H1 (cell line): ENCODE data around the gene INTS1. TPM values are rescaled to one million over a fixed set of nuclear protein-coding genes. Genes with fewer than 3 reads are reported as not detected.

Experiments
- CTCF ChIA-PET: fragments of 300-600 bp; sonication (Branson Sonifier 250); formaldehyde crosslinking; loops from one replicate; lab custom pipeline; 2021; ENCODE audit not compliant: partially characterized antibody; lab: Charles Lee
- POLR2A ChIA-PET: fragments of 300-600 bp; sonication (Branson Sonifier 250); formaldehyde crosslinking; loops from one replicate; lab custom pipeline; 2021; ENCODE audit warnings: inconsistent platforms; ENCODE audit not compliant: partially characterized antibody; lab: Charles Lee
- DNase-seq, 2 experiments: peaks; one replicate each; pipeline versions ENCODE4 v3.0.0 to v3.0.0-alpha.2; 2010 to 2022; ENCODE audit warnings: low spot score in 2 of 2, low read depth in 1 of 2, mixed read lengths in 1 of 2
- FAIRE-seq: peaks from 2 replicates; lab custom pipeline; 2011; peaks lifted over from hg19 to GRCh38; lab: Jason Lieb, UNC
- H2AFZ ChIP-seq: 2 replicates; pipeline ENCODE4 v1.8.1; 2012; ENCODE audit warnings: low read length, inconsistent platforms
- H2AK5ac ChIP-seq: 2 replicates; pipeline ENCODE4 v1.6.1; 2013; ENCODE audit warnings: low read depth, low read length
- H2BK120ac ChIP-seq: replicated peaks from 2 replicates; pipeline ENCODE3; 2013; ENCODE audit warnings: low read depth, low read length, inconsistent platforms
- H2BK12ac ChIP-seq: 2 replicates; pipeline ENCODE4 v1.6.1; 2013; ENCODE audit warnings: low read depth, low read length
- H2BK15ac ChIP-seq: 2 replicates; pipeline ENCODE4 v1.6.1; 2013; ENCODE audit warnings: low read length
- H2BK20ac ChIP-seq: 2 replicates; pipeline ENCODE4 v1.6.1; 2013; ENCODE audit warnings: low read length
- H2BK5ac ChIP-seq: 2 replicates; pipeline ENCODE4 v1.6.1; 2013; ENCODE audit warnings: low read depth, low read length
- H3K14ac ChIP-seq: 2 replicates; pipeline ENCODE4 v1.6.1; 2013; ENCODE audit warnings: inconsistent platforms; ENCODE audit not compliant: insufficient read length
- H3K18ac ChIP-seq: 2 replicates; pipeline ENCODE4 v1.6.1; 2013; ENCODE audit warnings: low read length; ENCODE audit errors: extremely low read depth
- H3K23ac ChIP-seq: 2 replicates; pipeline ENCODE4 v1.6.1; 2013; ENCODE audit warnings: inconsistent platforms; ENCODE audit not compliant: insufficient read length
- H3K23me2 ChIP-seq: 2 replicates; pipeline ENCODE4 v1.6.1; 2013; ENCODE audit warnings: low read depth, low read length
- H3K27ac ChIP-seq: 2 replicates; pipeline ENCODE4 v1.6.1; 2011; ENCODE audit warnings: low read depth, low read length, inconsistent platforms
- H3K27me3 ChIP-seq, 4 experiments: replicated peaks in 1 of 4; 1 replicate in 1 of 4; 2 replicates in 3 of 4; pipeline versions ENCODE4 v1.6.1 to v1.8.1; 2011 to 2013; ENCODE audit warnings: low read length in 3 of 4, mild to moderate bottlenecking in 3 of 4, inconsistent platforms in 2 of 4, mixed read lengths in 2 of 4, moderate library complexity in 1 of 4; ENCODE audit not compliant: control insufficient read depth in 3 of 4, insufficient read depth in 3 of 4; ENCODE audit errors: extremely low read depth in 1 of 4
- H3K36me3 ChIP-seq, 4 experiments: 2 replicates each; pipeline versions ENCODE4 v1.6.1 to v1.8.1; 2011 to 2013; ENCODE audit warnings: mild to moderate bottlenecking in 4 of 4, low read length in 3 of 4, moderate library complexity in 2 of 4, control low read depth in 1 of 4, inconsistent platforms in 1 of 4; ENCODE audit not compliant: insufficient read depth in 4 of 4, control insufficient read depth in 2 of 4
- H3K4ac ChIP-seq: replicated peaks from 2 replicates; pipeline ENCODE3; 2013; ENCODE audit warnings: low read length, low read depth, mixed read lengths, inconsistent platforms; ENCODE audit not compliant: insufficient read length
- H3K4me1 ChIP-seq, 4 experiments: replicated peaks in 1 of 4; 1 replicate in 1 of 4; 2 replicates in 3 of 4; pipeline versions ENCODE4 v1.6.1 to v1.8.1; 2011 to 2013; ENCODE audit warnings: low read length in 3 of 4, inconsistent platforms in 2 of 4, mixed read lengths in 1 of 4; ENCODE audit not compliant: insufficient read depth in 4 of 4, control insufficient read depth in 3 of 4
- H3K4me2 ChIP-seq, 2 experiments: 2 replicates each; pipeline versions ENCODE4 v1.6.1 to v1.8.1; 2011 to 2013; ENCODE audit warnings: low read depth in 2 of 2, low read length in 2 of 2, control low read depth in 1 of 2, inconsistent platforms in 1 of 2, mild to moderate bottlenecking in 1 of 2; ENCODE audit not compliant: insufficient read depth in 1 of 2
- H3K4me3 ChIP-seq, 4 experiments: fragments of 200-600, 300-600 bp in 1 of 4; sonication (generic), shearing (Covaris generic), sonication (Bioruptor Twin) in 1 of 4; 2 replicates each; pipeline versions ENCODE4 v1.5.1 to v1.8.1; 2011 to 2016; ENCODE audit warnings: low read length in 4 of 4, low read depth in 3 of 4, control low read depth in 2 of 4, inconsistent platforms in 2 of 4, mild to moderate bottlenecking in 2 of 4, mixed read lengths in 1 of 4, moderate library complexity in 1 of 4; ENCODE audit not compliant: insufficient read depth in 2 of 4; ENCODE audit errors: extremely low read depth in 1 of 4
- H3K56ac ChIP-seq: replicated peaks from 2 replicates; pipeline ENCODE3; 2013; ENCODE audit warnings: low read depth, mild to moderate bottlenecking, mixed read lengths, low read length, inconsistent platforms; ENCODE audit not compliant: insufficient read length
- H3K79me1 ChIP-seq: 2 replicates; pipeline ENCODE4 v1.6.1; 2013; ENCODE audit warnings: low read depth, low read length, control low read depth
- H3K79me2 ChIP-seq, 2 experiments: 2 replicates each; pipeline versions ENCODE4 v1.6.1 to v1.8.1; 2012 to 2013; ENCODE audit warnings: low read length in 2 of 2, mild to moderate bottlenecking in 2 of 2, inconsistent platforms in 1 of 2; ENCODE audit not compliant: insufficient read depth in 2 of 2, control insufficient read depth in 1 of 2
- H3K9ac ChIP-seq, 4 experiments: replicated peaks in 1 of 4; 1 replicate in 1 of 4; 2 replicates in 3 of 4; pipeline versions ENCODE4 v1.6.1 to v1.8.1; 2011 to 2013; ENCODE audit warnings: low read depth in 3 of 4, low read length in 3 of 4, control low read depth in 2 of 4, mild to moderate bottlenecking in 2 of 4, moderate library complexity in 2 of 4, inconsistent platforms in 1 of 4; ENCODE audit errors: extremely low read depth in 1 of 4
- H3K9me3 ChIP-seq, 2 experiments: 2 replicates each; pipeline versions ENCODE4 v1.6.1 to v1.8.1; 2012 to 2013; ENCODE audit warnings: mild to moderate bottlenecking in 2 of 2, moderate library complexity in 2 of 2, control low read depth in 1 of 2, inconsistent platforms in 1 of 2, low read depth in 1 of 2, low read length in 1 of 2, mixed read lengths in 1 of 2; ENCODE audit not compliant: insufficient read depth in 2 of 2
- H4K20me1 ChIP-seq, 2 experiments: replicated peaks in 1 of 2; 2 replicates each; pipeline versions ENCODE3 to v1.8.1; 2011 to 2013; ENCODE audit warnings: inconsistent platforms in 2 of 2, low read length in 2 of 2, mild to moderate bottlenecking in 1 of 2; ENCODE audit not compliant: insufficient read depth in 2 of 2, control insufficient read depth in 1 of 2
- H4K5ac ChIP-seq: 2 replicates; pipeline ENCODE4 v1.6.1; 2013; ENCODE audit warnings: low read length, low read depth, mixed read lengths, inconsistent platforms; ENCODE audit not compliant: insufficient read length
- H4K8ac ChIP-seq: 2 replicates; pipeline ENCODE4 v1.8.0; 2013; ENCODE audit warnings: mild to moderate bottlenecking, moderate library complexity, low read length, inconsistent platforms; ENCODE audit not compliant: insufficient read depth; ENCODE audit errors: extremely low read depth
- H4K91ac ChIP-seq: replicated peaks from 2 replicates; pipeline ENCODE3; 2013; ENCODE audit warnings: low read length, mixed read lengths, inconsistent platforms; ENCODE audit not compliant: insufficient read length
- BACH1 ChIP-seq: IDR thresholded peaks from 2 replicates; pipeline ENCODE4 v1.6.1; 2012; ENCODE audit warnings: low read length, improper control_type of control experiment
- WGBS, 2 experiments: shearing (Covaris generic) in 1 of 2; methylation state at CpG; one replicate each; pipeline versions ENCODE4 v1.1.6 to v1.1.7; 2013 to 2015; ENCODE audit warnings: low lambda C conversion rate in 2 of 2, mixed read lengths in 2 of 2, inconsistent platforms in 1 of 2, low coverage in 1 of 2, missing lambda C conversion rate in 1 of 2; ENCODE audit not compliant: insufficient replicate concordance in 2 of 2, insufficient coverage in 1 of 2, insufficient read length in 1 of 2; ENCODE audit errors: extremely low coverage in 1 of 2, missing lambda C conversion rate in 1 of 2; 5-methylcytosine and 5-hydroxymethylcytosine counted together
- polyA plus RNA-seq, 7 experiments: library from polyadenylated mRNA; depleted of rRNA in 3 of 7; stranded (reverse) in 5 of 7; unstranded in 2 of 7; fragments of >200 nt in 5 of 7; fragments of 200-250 nt in 2 of 7; gene quantifications; 1 replicate in 5 of 7; 2 replicates in 1 of 7; 4 replicates in 1 of 7; pipeline versions ENCODE4 v1.2.1 to v1.2.3, GENCODE V29; 2011 to 2013; ENCODE audit warnings: missing spikeins in 2 of 7, mixed read lengths in 2 of 7
- total RNA-seq: library from RNA; stranded (reverse); fragmentation: NEBNext Ultra II Directional; extraction: Animal tissue kit (Norgen Biotek cat#: 25700); gene quantifications from 2 replicates; pipeline ENCODE4 v1.2.1, GENCODE V29; 2021

Gene INTS1
- total and polyA plus RNA-seq, 2 of the 8 experiments (the other 6 are each of a cell fraction or from before 2014, with no cell fraction given) = 76.9 to 104 TPM

- H3K9me3 ChIP-seq = no peaks in the 10 kb centered on the region
- no peak overlapping the region for H3K56ac ChIP-seq
- no peak for TF ChIP-seq BACH1
- H3K27me3 ChIP-seq = no peaks in the 10 kb centered on the region
- no peak overlapping the region for H2BK5ac ChIP-seq
- H3K4ac ChIP-seq = no peak overlapping the region
- H2BK120ac ChIP-seq = no peak overlapping the region
- H3K4me3 ChIP-seq = no peak overlapping the region
- no peaks in the 10 kb centered on the region for H3K79me2 ChIP-seq
- H2BK15ac ChIP-seq = no peak overlapping the region
- POLR2A ChIA-PET = interaction anchor here (0.9 to 1.0 kb wide), 2 partner anchors 9 to 12 kb away, joined by 3 to 4 read pairs; no protein-coding TSS in a partner anchor
- H4K8ac ChIP-seq = no peak overlapping the region
- H3K14ac ChIP-seq = no peak overlapping the region
- no peak overlapping the region for H3K9ac ChIP-seq
- no peaks in the 10 kb centered on the region; a peak in 1 of 7 replicates for H3K4me1 ChIP-seq
- H2AK5ac ChIP-seq = no peak overlapping the region
- 96% methylated on average over 18 of the region's 24 CpGs; no CpG with 5 or more reads in 1 of the 2 experiments for WGBS, 2 experiments
- no peak overlapping the region for H2BK20ac ChIP-seq
- no peaks in the 10 kb centered on the region for H3K79me1 ChIP-seq
- H3K23ac ChIP-seq = no peak overlapping the region
- H4K5ac ChIP-seq = no peak overlapping the region
- DNase-seq = no peak
- no peak overlapping the region for H3K18ac ChIP-seq
- CTCF ChIA-PET = interaction anchor here (0.9 to 1.0 kb wide), 2 partner anchors 10 to 29 kb away, joined by 3 read pairs; no protein-coding TSS in a partner anchor
- H2BK12ac ChIP-seq = no peak overlapping the region
- no peak overlapping the region for H2AFZ ChIP-seq
- H3K27ac ChIP-seq = no peak overlapping the region
- no peak overlapping the region for H3K4me2 ChIP-seq
- FAIRE-seq = no peak
- no peaks in the 10 kb centered on the region for H3K23me2 ChIP-seq
- H4K20me1 ChIP-seq = peaks cover 0 to 1% of the 10 kb centered on the region in 2 experiments
- no peak overlapping the region for H4K91ac ChIP-seq
- no peaks in the 10 kb centered on the region for H3K36me3 ChIP-seq
These were observed 59.3 kb downstream of the INTS1 start for GRCh38 chr7:1444925-1445322.
